Cardiac muscle cell (in vitro differentiated cells and primary cell): ENCODE results near the gene COL4A2. TPM values are rescaled to one million over a fixed set of nuclear protein-coding genes. Genes with fewer than 3 reads are reported as not detected.

Experiments used
- DNase-seq, 2 donors: peaks; one replicate each; pipeline versions ENCODE4 v3.0.0 to v3.0.0-alpha.2; 2010 to 2017; ENCODE audit warnings: low read depth in 1 of 2, low spot score in 1 of 2
- H3K27ac ChIP-seq: fragments of 200-600 bp; sonication (generic); 2 replicates; pipeline ENCODE4 v1.5.1; 2016
- H3K27me3 ChIP-seq: fragments of 200-600 bp; sonication (generic); 2 replicates; pipeline ENCODE4 v1.6.0; 2016; ENCODE audit warnings: control low read depth
- H3K36me3 ChIP-seq: fragments of 200-600 bp; sonication (generic); 2 replicates; pipeline ENCODE4 v1.5.1; 2016; ENCODE audit warnings: control low read depth
- H3K4me1 ChIP-seq: fragments of 200-600 bp; sonication (generic); 2 replicates; pipeline ENCODE4 v1.8.1; 2017; ENCODE audit warnings: low read depth, mild to moderate bottlenecking, mixed run types
- H3K4me3 ChIP-seq: fragments of 200-600 bp; sonication (generic); 2 replicates; pipeline ENCODE4 v1.5.1; 2016; ENCODE audit warnings: mild to moderate bottlenecking
- H3K9me3 ChIP-seq: fragments of 200-600 bp; sonication (generic); 2 replicates; pipeline ENCODE4 v1.5.1; 2017; ENCODE audit warnings: low read depth, mild to moderate bottlenecking, control low read depth
- CTCF ChIP-seq: IDR thresholded peaks from 2 replicates; pipeline ENCODE4 v1.5.1; 2012; ENCODE audit warnings: low read depth, mild to moderate bottlenecking, low read length
- polyA plus RNA-seq: library from polyadenylated mRNA; unstranded; fragments of >200 nt; fragmentation: Nextera tagmentation; extraction: Ambion mirVana; gene quantifications from 2 replicates; pipeline ENCODE4 v1.2.1, GENCODE V29; 2016
- total RNA-seq: library from RNA; depleted of rRNA; stranded (reverse); fragments of >200 nt; gene quantifications from 2 replicates; pipeline ENCODE4 v1.2.3, GENCODE V29; 2016

Gene COL4A2
- total and polyA plus RNA-seq, 2 experiments from 2014 or later = 184 to 516 TPM

GRCh38 chr13:110479215-110479545, 172.1 kb downstream of the COL4A2 start:
- Histone ChIP-seq H3K4me1 (peaks cover 14% of the 10 kb centered on the region), H3K4me3 (no peak overlapping the region), H3K27ac (no peak overlapping the region), H3K9me3 (no peaks in the 10 kb centered on the region), H3K36me3 (peaks cover 7% of the 10 kb centered on the region), H3K27me3 (no peaks in the 10 kb centered on the region)
- DNase-seq = no peak
- no peak for TF ChIP-seq CTCF

GRCh38 chr13:110479648-110480047, 172.6 kb downstream of the COL4A2 start:
- Histone ChIP-seq H3K9me3 (no peaks in the 10 kb centered on the region), H3K36me3 (peaks cover 7% of the 10 kb centered on the region), H3K4me3 (no peak overlapping the region), H3K27me3 (no peaks in the 10 kb centered on the region), H3K27ac (no peak overlapping the region), H3K4me1 (peaks cover 14% of the 10 kb centered on the region)
- TF ChIP-seq CTCF = no peak
- no peak for DNase-seq

- TF ChIP-seq CTCF = no peak
- no peak for DNase-seq
- Histone ChIP-seq H3K36me3 (peaks cover 7% of the 10 kb centered on the region), H3K27ac (no peak overlapping the region), H3K27me3 (no peaks in the 10 kb centered on the region), H3K9me3 (no peaks in the 10 kb centered on the region), H3K4me1 (peaks cover 12% of the 10 kb centered on the region), H3K4me3 (no peak overlapping the region)
Observed at GRCh38 chr13:110480161-110480560, 173.1 kb downstream of the COL4A2 start.

- no peak for TF ChIP-seq CTCF
- H3K4me3 ChIP-seq = no peak overlapping the region
- H3K4me1 ChIP-seq = peaks cover 9% of the 10 kb centered on the region
- H3K36me3 ChIP-seq = peaks cover 12% of the 10 kb centered on the region
- no peaks in the 10 kb centered on the region for H3K27me3 ChIP-seq
- no peaks in the 10 kb centered on the region for H3K9me3 ChIP-seq
- no peak overlapping the region for H3K27ac ChIP-seq
- no peak for DNase-seq
Observed at GRCh38 chr13:110483386-110483968, 176.4 kb downstream of the COL4A2 start.

GRCh38 chr13:110484290-110485048, 177.4 kb downstream of the COL4A2 start:
- no peak for TF ChIP-seq CTCF
- H3K36me3 ChIP-seq = peaks cover 12% of the 10 kb centered on the region
- no peaks in the 10 kb centered on the region for H3K9me3 ChIP-seq
- no peaks in the 10 kb centered on the region for H3K27me3 ChIP-seq
- peaks cover 9% of the 10 kb centered on the region for H3K4me1 ChIP-seq
- no peak for DNase-seq
- no peak overlapping the region for H3K4me3 ChIP-seq
- H3K27ac ChIP-seq = no peak overlapping the region
